IMR-90 (cell line): Measurements from ENCODE around the gene MYO7B. TPM values are rescaled to one million over a fixed set of nuclear protein-coding genes. Genes with fewer than 3 reads are reported as not detected.

Experiments used
- ATAC-seq: fragments of 200-7000 bp; cut with Tn5 transposase; 2 replicates; pipeline ENCODE4 v1.9.1; 2020; ENCODE audit warnings: low read depth, mild to moderate bottlenecking, moderate library complexity
- BruUV-seq: library from RNA; stranded (reverse); fragments of 400-500 nt; replicated peaks from 2 replicates; lab custom pipeline; 2021; lab: Mats Ljungman, UMichigan
- CTCF ChIA-PET: fragments of 300-600 bp; formaldehyde crosslinking; extraction: SDS; loops from one replicate; lab custom pipeline; 2021; ENCODE audit warnings: antibody characterized with exemption; lab: Yijun Ruan, JAX
- POLR2A ChIA-PET: fragments of 300-600 bp; sonication (Branson Sonifier 250); formaldehyde crosslinking; loops from one replicate; lab custom pipeline; 2022; ENCODE audit warnings: antibody characterized with exemption; ENCODE audit not compliant: unreplicated experiment; lab: Charles Lee
- DNase-seq: peaks from one replicate; pipeline ENCODE4 v3.0.0; 2013
- H2AFZ ChIP-seq: replicated peaks from 2 replicates; pipeline ENCODE3; 2013; ENCODE audit warnings: low read length, mild to moderate bottlenecking; ENCODE audit not compliant: poor library complexity
- H2AK5ac ChIP-seq: 2 replicates; pipeline ENCODE4 v1.6.1; 2013; ENCODE audit warnings: low read depth, low read length, inconsistent platforms
- H2AK9ac ChIP-seq: replicated peaks from 2 replicates; pipeline ENCODE3; 2013; ENCODE audit warnings: mild to moderate bottlenecking, low read depth, low read length, moderate library complexity; ENCODE audit not compliant: poor library complexity
- H2BK120ac ChIP-seq: 2 replicates; pipeline ENCODE4 v1.6.1; 2013; ENCODE audit warnings: low read depth, low read length, inconsistent platforms
- H2BK15ac ChIP-seq: 3 replicates; pipeline ENCODE4 v1.6.1; 2013; ENCODE audit warnings: low read depth, low read length, inconsistent platforms
- H2BK20ac ChIP-seq: 2 replicates; pipeline ENCODE4 v1.6.1; 2013; ENCODE audit warnings: low read depth, mild to moderate bottlenecking, inconsistent platforms, low read length, moderate library complexity
- H2BK5ac ChIP-seq: 2 replicates; pipeline ENCODE4 v1.6.1; 2013; ENCODE audit warnings: mild to moderate bottlenecking, low read depth, low read length, inconsistent platforms; ENCODE audit not compliant: poor library complexity, severe bottlenecking
- H3K14ac ChIP-seq: replicated peaks from 2 replicates; pipeline ENCODE4 v1.6.1; 2013; ENCODE audit warnings: low read depth, low read length, inconsistent platforms
- H3K18ac ChIP-seq: 2 replicates; pipeline ENCODE4 v1.6.1; 2013; ENCODE audit warnings: low read depth, low read length, control low read depth
- H3K23ac ChIP-seq: 2 replicates; pipeline ENCODE4 v1.6.1; 2013; ENCODE audit warnings: low read depth, low read length, inconsistent platforms
- H3K27ac ChIP-seq: 2 replicates; pipeline ENCODE4 v1.5.1; 2013; ENCODE audit warnings: mild to moderate bottlenecking, control low read depth, low read length; ENCODE audit not compliant: insufficient read depth
- H3K27me3 ChIP-seq: 2 replicates; pipeline ENCODE4 v1.6.1; 2013; ENCODE audit warnings: low read length; ENCODE audit not compliant: control insufficient read depth, insufficient read depth
- H3K36me3 ChIP-seq: 2 replicates; pipeline ENCODE4 v1.6.1; 2013; ENCODE audit warnings: low read length, mixed read lengths; ENCODE audit not compliant: control insufficient read depth, insufficient read depth
- H3K4ac ChIP-seq: 2 replicates; pipeline ENCODE4 v1.6.1; 2013; ENCODE audit warnings: low read depth, low read length, inconsistent platforms
- H3K4me1 ChIP-seq: 2 replicates; pipeline ENCODE4 v1.6.1; 2013; ENCODE audit warnings: low read length, mixed read lengths; ENCODE audit not compliant: control insufficient read depth, insufficient read depth
- H3K4me2 ChIP-seq: 2 replicates; pipeline ENCODE4 v1.6.1; 2013; ENCODE audit warnings: low read depth, mild to moderate bottlenecking, control low read depth, low read length, moderate library complexity
- H3K4me3 ChIP-seq: 2 replicates; pipeline ENCODE4 v1.5.1; 2013; ENCODE audit warnings: low read depth, mild to moderate bottlenecking, control low read depth, low read length, moderate library complexity; ENCODE audit not compliant: insufficient read depth
- H3K56ac ChIP-seq: 2 replicates; pipeline ENCODE4 v1.6.1; 2013; ENCODE audit warnings: low read length, inconsistent platforms; ENCODE audit not compliant: insufficient read depth; ENCODE audit errors: extremely low read depth
- H3K79me1 ChIP-seq, 2 experiments: 2 replicates each; pipeline ENCODE4 v1.6.1; 2013; ENCODE audit warnings: low read length in 2 of 2, inconsistent platforms in 1 of 2, low read depth in 1 of 2
- H3K9ac ChIP-seq: 2 replicates; pipeline ENCODE4 v1.6.1; 2013; ENCODE audit warnings: low read depth, low read length, control low read depth
- H3K9me1 ChIP-seq: 2 replicates; pipeline ENCODE4 v1.6.1; 2013; ENCODE audit warnings: low read length, inconsistent platforms; ENCODE audit not compliant: insufficient read depth
- H3K9me3 ChIP-seq: 2 replicates; pipeline ENCODE4 v1.6.1; 2013; ENCODE audit warnings: low read length; ENCODE audit not compliant: control insufficient read depth, insufficient read depth
- H4K20me1 ChIP-seq: 2 replicates; pipeline ENCODE4 v1.6.1; 2013; ENCODE audit warnings: low read length, inconsistent platforms; ENCODE audit not compliant: insufficient read depth
- H4K5ac ChIP-seq: 2 replicates; pipeline ENCODE4 v1.6.1; 2013; ENCODE audit warnings: mild to moderate bottlenecking, low read depth, low read length, control low read depth
- H4K8ac ChIP-seq, 2 experiments: 2 replicates each; pipeline ENCODE4 v1.6.1; 2013; ENCODE audit warnings: low read depth in 2 of 2, low read length in 2 of 2, control low read depth in 1 of 2, inconsistent platforms in 1 of 2
- H4K91ac ChIP-seq: 2 replicates; pipeline ENCODE4 v1.6.1; 2013; ENCODE audit warnings: low read depth, low read length, inconsistent platforms; ENCODE audit not compliant: insufficient read depth
- CHD1 ChIP-seq: IDR thresholded peaks from 2 replicates; pipeline ENCODE4 v1.6.1; 2012; ENCODE audit warnings: low read depth, low read length, improper control_type of control experiment
- CTCF ChIP-seq: conservative IDR thresholded peaks from 2 replicates; pipeline ENCODE4 v1.5.1; 2012; ENCODE audit warnings: mild to moderate bottlenecking, low read depth, low read length, improper control_type of control experiment
- ELK1 ChIP-seq: fragments of 150-350 bp; IDR thresholded peaks from 2 replicates; pipeline ENCODE4 v1.6.1; 2016; ENCODE audit warnings: low read depth, mild to moderate bottlenecking, low read length, moderate library complexity, borderline replicate concordance
- FOS ChIP-seq: fragments of 150-350 bp; IDR thresholded peaks from 2 replicates; pipeline ENCODE4 v1.6.1; 2016; ENCODE audit warnings: low read depth, low read length
- MAFK ChIP-seq: IDR thresholded peaks from 2 replicates; pipeline ENCODE4 v1.6.1; 2012; ENCODE audit warnings: low read depth, low read length, improper control_type of control experiment
- MAZ ChIP-seq: IDR thresholded peaks from 2 replicates; pipeline ENCODE4 v1.6.1; 2012; ENCODE audit warnings: low read depth, mild to moderate bottlenecking, low read length, improper control_type of control experiment, moderate library complexity, borderline replicate concordance
- RAD21 ChIP-seq: IDR thresholded peaks from 2 replicates; pipeline ENCODE4 v1.6.1; 2012; ENCODE audit warnings: low read length, improper control_type of control experiment
- RCOR1 ChIP-seq: IDR thresholded peaks from 2 replicates; pipeline ENCODE4 v1.6.1; 2012; ENCODE audit warnings: mild to moderate bottlenecking, low read length, improper control_type of control experiment; ENCODE audit not compliant: insufficient replicate concordance
- RFX5 ChIP-seq: IDR thresholded peaks from 2 replicates; pipeline ENCODE4 v1.8.0; 2012; ENCODE audit warnings: low read depth, mild to moderate bottlenecking, low read length, moderate library complexity
- SMC3 ChIP-seq: fragments of 150-350 bp; IDR thresholded peaks from 2 replicates; pipeline ENCODE4 v1.6.1; 2016; ENCODE audit warnings: low read depth, mild to moderate bottlenecking, antibody characterized with exemption, low read length, moderate library complexity
- USF2 ChIP-seq: fragments of 150-350 bp; IDR thresholded peaks from 2 replicates; pipeline ENCODE4 v1.6.1; 2017; ENCODE audit warnings: mild to moderate bottlenecking, antibody characterized with exemption, low read length, low read depth
- WGBS, 2 experiments: methylation state at CpG; one replicate each; pipeline versions ENCODE4 v1.1.5 to v1.1.7; 2013; ENCODE audit warnings: missing lambda C conversion rate in 2 of 2; ENCODE audit not compliant: insufficient read length in 1 of 2; ENCODE audit errors: extremely low coverage in 2 of 2; 5-methylcytosine and 5-hydroxymethylcytosine counted together
- dilution Hi-C: fragments of 300-500 bp; cut with HindIII; formaldehyde crosslinking; loops from one replicate; pipeline ENCODE4 v1.14.3; 2018; ENCODE audit warnings: low sequenced_read_pairs; ENCODE audit not compliant: unreplicated experiment
- in situ Hi-C: fragments of 300-500 bp; cut with MboI; formaldehyde crosslinking; loops from 3 replicates; pipeline ENCODE4 v1.14.3; 2019; ENCODE audit warnings: low sequenced_read_pairs, inconsistent platforms, mixed read lengths
- intact Hi-C: fragments of 100-400 bp; cut with micrococcal nuclease; formaldehyde crosslinking; loops from 2 replicates; pipeline ENCODE4 v1.10.0; 2022
- polyA plus RNA-seq, 3 experiments: library from polyadenylated mRNA; depleted of rRNA; stranded (reverse); fragments of >200 nt; gene quantifications; 2 replicates each; pipeline ENCODE4 v1.2.3, GENCODE V29; 2012; ENCODE audit warnings: low replicate concordance in 1 of 3
- total RNA-seq: library from RNA; depleted of rRNA; stranded (reverse); fragments of >200 nt; gene quantifications from 2 replicates; pipeline ENCODE4 v1.2.3, GENCODE V29; 2012

Gene MYO7B
- total and polyA plus RNA-seq, 2 of the 4 experiments (the other 2 are of a cell fraction), result 0.18 to 0.46 TPM

- TF ChIP-seq CTCF (no peak), MAZ (no peak), SMC3 (no peak)
Observed at GRCh38 chr2:127629637-127630036, 94.2 kb downstream of the MYO7B start (continued).

- Histone ChIP-seq H3K4me3 (no peak overlapping the region), H3K14ac (no peak overlapping the region), H2BK15ac (no peak overlapping the region), H3K18ac (no peak overlapping the region), H3K23ac (no peak overlapping the region), H2AK5ac (no peak overlapping the region), H3K4me2 (no peak overlapping the region), H2BK20ac (no peak overlapping the region), H3K9me1 (no peaks in the 10 kb centered on the region), H3K36me3 (no peaks in the 10 kb centered on the region), H3K4me1 (peaks cover 2% of the 10 kb centered on the region; the same call in 1 of the 2 replicates), H2AK9ac (peak overlapping the region; percentile 50), H2BK5ac (no peak overlapping the region), H3K56ac (no peak overlapping the region; the same call in 1 of the 2 replicates), H4K8ac (no peak overlapping the region), H3K27me3 (no peaks in the 10 kb centered on the region; the same call in 1 of the 2 replicates), H3K4ac (no peak overlapping the region), H3K79me1 (no peaks in the 10 kb centered on the region), H3K9me3 (no peaks in the 10 kb centered on the region), H3K27ac (no peak overlapping the region), H4K5ac (no peak overlapping the region), H2BK120ac (no peak overlapping the region), H3K9ac (no peak overlapping the region), H4K20me1 (no peaks in the 10 kb centered on the region), H4K91ac (no peak overlapping the region), H2AFZ (peak overlapping the region; percentile 51)
- intact Hi-C loops (no loop called here), in situ Hi-C loops (no loop called here), dilution Hi-C loops (no loop called here)
- TF ChIP-seq RAD21 (no peak), ELK1 (no peak), RFX5 (no peak), CHD1 (no peak), SMC3 (no peak), RCOR1 (no peak), USF2 (no peak), MAFK (no peak), FOS (no peak), MAZ (no peak)
- no peak for ATAC-seq
- no TSS peak for BruUV-seq
- CTCF ChIA-PET, result no interaction called here
- no peak for DNase-seq
- WGBS, 2 experiments, result 83% methylated on average over 2 of the region's 10 CpGs; no CpG with 5 or more reads in 1 of the 2 experiments
- POLR2A ChIA-PET, result no interaction called here
Observed at GRCh38 chr2:127630096-127630863, 94.8 kb downstream of the MYO7B start.
